Measurements from ENCODE around the gene STMN1.

DNA sequence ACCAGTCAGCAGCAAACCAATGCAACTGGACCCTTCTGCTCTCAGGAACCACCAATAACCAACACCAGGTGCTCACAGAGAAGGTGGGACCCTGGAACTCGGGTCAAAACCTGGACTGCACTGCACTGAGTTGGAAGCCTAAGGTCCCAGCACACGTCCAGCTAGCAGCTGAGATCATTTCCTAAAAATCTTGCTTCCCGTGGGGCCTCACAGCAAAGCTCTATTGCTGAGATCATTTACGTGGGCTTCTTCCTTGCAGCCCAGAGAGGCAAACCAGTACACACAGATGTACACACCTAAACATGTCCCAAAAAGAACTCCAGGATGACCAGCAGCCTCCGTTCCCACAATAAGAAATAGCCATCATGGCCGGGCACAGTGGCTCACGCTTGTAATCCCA lies 22.8 kb upstream of the STMN1 start:
- TF ChIP-seq CTCF (optimal IDR thresholded peaks at IDR 0.05 in 1 of 3, IDR thresholded peaks at IDR 0.05 in 1 of 3, conservative IDR thresholded peaks at IDR 0.05 in 1 of 3; ENCODE audit: extremely low read depth in 1 of 3, insufficient read depth in 2 of 3, low read length in 3 of 3) (no peak), EZH2 (IDR thresholded peaks at IDR 0.05; ENCODE audit: low read length) (no peak)
